ENCODE results near the gene CCDC87. TPM values are rescaled to one million over a fixed set of nuclear protein-coding genes. Genes with fewer than 3 reads are reported as not detected.

CCDC87 gene
- total RNA-seq, 1 experiment from 2014 or later, result 1.1 TPM

DNA sequence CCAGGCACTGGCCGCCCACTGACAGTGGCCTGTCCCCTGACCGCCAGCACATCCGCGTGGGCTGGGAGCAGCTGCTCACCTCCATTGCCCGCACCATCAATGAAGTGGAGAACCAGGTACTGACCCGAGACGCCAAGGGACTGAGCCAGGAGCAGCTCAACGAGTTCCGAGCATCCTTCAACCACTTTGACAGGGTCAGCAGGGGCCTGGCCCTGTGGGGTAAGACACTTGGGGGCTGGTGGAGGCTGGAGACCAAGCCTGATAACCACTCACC, 31.0 kb downstream of the CCDC87 start:
- no peak overlapping the region for H2AK5ac ChIP-seq (ENCODE audit: insufficient read length, low read length)
- H3K14ac ChIP-seq (ENCODE audit: insufficient read depth, low read length), result no peak overlapping the region
- no peak overlapping the region for H2AFZ ChIP-seq (ENCODE audit: low read length)
- WGBS (ENCODE audit: extremely low coverage, insufficient read length, low lambda C conversion rate), result no CpG with 5 or more reads among the region's 9 CpGs
- no peak overlapping the region for H3K56ac ChIP-seq (ENCODE audit: insufficient read length, low read depth, low read length)
- H3K18ac ChIP-seq (ENCODE audit: insufficient read length, low read depth, low read length), result no peak overlapping the region
- no peaks in the 10 kb centered on the region for H4K20me1 ChIP-seq (ENCODE audit: control insufficient read depth, insufficient read depth, insufficient read length)
- Mint-ChIP-seq H3K4me1 (peaks cover 6 to 8% of the 10 kb centered on the region in 2 experiments), H3K36me3 (ENCODE audit: insufficient read depth in 1 of 3, low read depth in 3 of 3) (peaks cover 15 to 69% (median 65%) of the 10 kb centered on the region in 3 experiments), H3K27me3 (ENCODE audit: low read depth) (peaks cover 2% of the 10 kb centered on the region), H3K4me3 (no peak overlapping the region), H3K27ac (no peak overlapping the region), H3K9me3 (no peaks in the 10 kb centered on the region)
- no peak overlapping the region for H2BK5ac ChIP-seq (ENCODE audit: insufficient read length, low read length)
- no peak overlapping the region for H3K4me2 ChIP-seq (ENCODE audit: insufficient read depth, insufficient read length, low read length)
- H3K23me2 ChIP-seq (ENCODE audit: insufficient read length, low read depth, low read length, poor library complexity, severe bottlenecking), result peaks cover 2% of the 10 kb centered on the region
- no peaks in the 10 kb centered on the region for H3K27me3 ChIP-seq (ENCODE audit: insufficient read depth, low read length)
- no peak overlapping the region for H2BK12ac ChIP-seq (ENCODE audit: insufficient read length, low read depth, low read length)
- H4K5ac ChIP-seq (ENCODE audit: insufficient read length, low read depth, low read length), result no peak overlapping the region
- no peak overlapping the region for H2BK120ac ChIP-seq (ENCODE audit: low read depth, low read length, poor library complexity, severe bottlenecking)
- no peak overlapping the region for H2BK20ac ChIP-seq (ENCODE audit: low read depth, low read length, poor library complexity, severe bottlenecking)
- no peak overlapping the region for H4K91ac ChIP-seq (ENCODE audit: insufficient read length, low read depth, low read length)
- H2BK15ac ChIP-seq (ENCODE audit: low read depth, low read length), result no peak overlapping the region
- no peak overlapping the region for H3K23ac ChIP-seq (ENCODE audit: insufficient read length, low read depth, low read length)
- H3K9me3 ChIP-seq (ENCODE audit: control insufficient read depth, low read depth, low read length), result no peaks in the 10 kb centered on the region
- no peak for DNase-seq
- H3K79me1 ChIP-seq (ENCODE audit: insufficient read depth, low read depth, low read length, poor library complexity, severe bottlenecking), result no peaks in the 10 kb centered on the region
- no peak overlapping the region for H3K9ac ChIP-seq (ENCODE audit: extremely low read depth, insufficient read length, low read length)
- H3K4me1 ChIP-seq (ENCODE audit: insufficient read depth, low read length), result no peaks in the 10 kb centered on the region
- no peak overlapping the region for H3K27ac ChIP-seq (ENCODE audit: insufficient read length, low read depth, low read length)
- no peaks in the 10 kb centered on the region for H3K79me2 ChIP-seq (ENCODE audit: insufficient read depth, low read length)
- TF ChIP-seq, protein P1, sequence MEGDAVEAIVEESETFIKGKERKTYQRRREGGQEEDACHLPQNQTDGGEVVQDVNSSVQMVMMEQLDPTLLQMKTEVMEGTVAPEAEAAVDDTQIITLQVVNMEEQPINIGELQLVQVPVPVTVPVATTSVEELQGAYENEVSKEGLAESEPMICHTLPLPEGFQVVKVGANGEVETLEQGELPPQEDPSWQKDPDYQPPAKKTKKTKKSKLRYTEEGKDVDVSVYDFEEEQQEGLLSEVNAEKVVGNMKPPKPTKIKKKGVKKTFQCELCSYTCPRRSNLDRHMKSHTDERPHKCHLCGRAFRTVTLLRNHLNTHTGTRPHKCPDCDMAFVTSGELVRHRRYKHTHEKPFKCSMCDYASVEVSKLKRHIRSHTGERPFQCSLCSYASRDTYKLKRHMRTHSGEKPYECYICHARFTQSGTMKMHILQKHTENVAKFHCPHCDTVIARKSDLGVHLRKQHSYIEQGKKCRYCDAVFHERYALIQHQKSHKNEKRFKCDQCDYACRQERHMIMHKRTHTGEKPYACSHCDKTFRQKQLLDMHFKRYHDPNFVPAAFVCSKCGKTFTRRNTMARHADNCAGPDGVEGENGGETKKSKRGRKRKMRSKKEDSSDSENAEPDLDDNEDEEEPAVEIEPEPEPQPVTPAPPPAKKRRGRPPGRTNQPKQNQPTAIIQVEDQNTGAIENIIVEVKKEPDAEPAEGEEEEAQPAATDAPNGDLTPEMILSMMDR (conservative IDR thresholded peaks at IDR 0.05), result no peak
- H4K8ac ChIP-seq (replicated peaks; ENCODE audit: insufficient read length, low read depth, low read length), result no peak overlapping the region
- no peak overlapping the region for H3T11ph ChIP-seq (ENCODE audit: low read length)
- no peak overlapping the region for H3K4ac ChIP-seq (ENCODE audit: low read depth, low read length)

Measured in H9 (cell line).